Liver (tissue), 9 donors: Measurements from ENCODE around the gene FGF12. TPM values are rescaled to one million over a fixed set of nuclear protein-coding genes. Genes with fewer than 3 reads are reported as not detected.

Source experiments
- DNase-seq: peaks from one replicate; pipeline ENCODE4 v3.0.0-alpha.2; 2017; ENCODE audit warnings: low spot score
- H3K27ac ChIP-seq, 2 donors: one replicate each; pipeline ENCODE4 v1.7.0; 2013; ENCODE audit warnings: inconsistent platforms in 2 of 2, low read length in 2 of 2, control low read depth in 1 of 2, low read depth in 1 of 2, mild to moderate bottlenecking in 1 of 2
- H3K27me3 ChIP-seq, 4 donors: one replicate each; pipeline versions ENCODE4 v1.6.1 to v1.7.0; 2013; ENCODE audit warnings: low read length in 3 of 4, inconsistent platforms in 1 of 4, mild to moderate bottlenecking in 1 of 4, moderate library complexity in 1 of 4; ENCODE audit not compliant: control insufficient read depth in 4 of 4, insufficient read depth in 4 of 4
- H3K36me3 ChIP-seq, 4 donors: one replicate each; pipeline versions ENCODE4 v1.6.1 to v1.7.0; 2013; ENCODE audit warnings: low read length in 3 of 4, mild to moderate bottlenecking in 3 of 4, low read depth in 1 of 4, moderate library complexity in 1 of 4; ENCODE audit not compliant: control insufficient read depth in 4 of 4, insufficient read depth in 3 of 4
- H3K4me1 ChIP-seq, 4 donors: one replicate each; pipeline versions ENCODE4 v1.6.1 to v1.7.0; 2013; ENCODE audit warnings: low read length in 3 of 4, mild to moderate bottlenecking in 3 of 4, moderate library complexity in 1 of 4; ENCODE audit not compliant: control insufficient read depth in 4 of 4, insufficient read depth in 4 of 4
- H3K4me3 ChIP-seq, 3 donors: one replicate each; pipeline versions ENCODE4 v1.6.1 to v1.7.0; 2013; ENCODE audit warnings: low read length in 3 of 3, control low read depth in 1 of 3, low read depth in 1 of 3, mild to moderate bottlenecking in 1 of 3
- H3K9ac ChIP-seq, 2 donors: one replicate each; pipeline ENCODE4 v1.7.0; 2013; ENCODE audit warnings: low read length in 2 of 2, mild to moderate bottlenecking in 2 of 2, moderate library complexity in 2 of 2, control low read depth in 1 of 2, low read depth in 1 of 2
- H3K9me3 ChIP-seq, 4 donors: one replicate each; pipeline versions ENCODE4 v1.6.1 to v1.7.0; 2013; ENCODE audit warnings: low read length in 3 of 4; ENCODE audit not compliant: control insufficient read depth in 4 of 4
- ATF3 ChIP-seq: IDR thresholded peaks from 2 replicates; pipeline ENCODE4 v1.6.1; 2016; ENCODE audit warnings: antibody characterized with exemption
- CTCF ChIP-seq: fragments of 150-350 bp; IDR thresholded peaks from 2 replicates; pipeline ENCODE4 v1.5.1; 2017; ENCODE audit warnings: improper control_type of control experiment, low read depth, low read length; ENCODE audit not compliant: missing input control
- EGR1 ChIP-seq, 2 donors: IDR thresholded peaks; 2 replicates each; pipeline ENCODE4 v1.6.1; 2016 to 2018; ENCODE audit warnings: antibody characterized with exemption in 2 of 2, low read depth in 2 of 2
- FOXA1 ChIP-seq: IDR thresholded peaks from 2 replicates; pipeline ENCODE4 v1.6.1; 2016; ENCODE audit warnings: antibody characterized with exemption
- GABPA ChIP-seq, 2 donors: IDR thresholded peaks in 1 of 2; conservative IDR thresholded peaks in 1 of 2; 2 replicates each; pipeline ENCODE4 v1.6.1; 2016; ENCODE audit warnings: antibody characterized with exemption in 2 of 2, mild to moderate bottlenecking in 1 of 2, moderate library complexity in 1 of 2
- HNF4A ChIP-seq, 2 donors: conservative IDR thresholded peaks; 2 replicates each; pipeline ENCODE4 v1.6.1; 2016; ENCODE audit warnings: antibody characterized with exemption in 2 of 2, mild to moderate bottlenecking in 2 of 2
- JUND ChIP-seq, 2 donors: IDR thresholded peaks; 2 replicates each; pipeline ENCODE4 v1.6.1; 2016; ENCODE audit warnings: antibody characterized with exemption in 2 of 2
- MAX ChIP-seq: IDR thresholded peaks from 2 replicates; pipeline ENCODE4 v1.6.1; 2016; ENCODE audit warnings: antibody characterized with exemption
- NR2F2 ChIP-seq: IDR thresholded peaks from 2 replicates; pipeline ENCODE4 v1.6.1; 2016; ENCODE audit warnings: antibody characterized with exemption
- RAD21 ChIP-seq, 2 donors: IDR thresholded peaks; 2 replicates each; pipeline ENCODE4 v1.6.1; 2016; ENCODE audit warnings: antibody characterized with exemption in 2 of 2, mild to moderate bottlenecking in 2 of 2
- RXRA ChIP-seq, 2 donors: IDR thresholded peaks; 2 replicates each; pipeline ENCODE4 v1.6.1; 2017 to 2018; ENCODE audit warnings: antibody characterized with exemption in 2 of 2, mild to moderate bottlenecking in 1 of 2
- SP1 ChIP-seq: IDR thresholded peaks from 2 replicates; pipeline ENCODE4 v1.6.1; 2018; ENCODE audit warnings: antibody characterized with exemption, mild to moderate bottlenecking
- TAF1 ChIP-seq: conservative IDR thresholded peaks from 2 replicates; pipeline ENCODE4 v1.6.1; 2016; ENCODE audit warnings: antibody characterized with exemption, mild to moderate bottlenecking
- YY1 ChIP-seq: IDR thresholded peaks from 2 replicates; pipeline ENCODE4 v1.6.1; 2016; ENCODE audit warnings: antibody characterized with exemption, mild to moderate bottlenecking
- WGBS: extraction: QIAGEN DNeasy Blood & Tissue Kit; methylation state at CpG from one replicate; pipeline ENCODE4 v1.1.7; 2013; 5-methylcytosine and 5-hydroxymethylcytosine counted together
- polyA plus RNA-seq, 2 donors: library from polyadenylated mRNA; stranded (reverse) in 1 of 2; unstranded in 1 of 2; fragments of 200-250 nt in 1 of 2; fragments of >200 nt in 1 of 2; fragmentation: Nextera tagmentation in 1 of 2; extraction: Ambion mirVana in 1 of 2; gene quantifications; one replicate each; pipeline versions ENCODE4 v1.2.1 to v1.2.3, GENCODE V29; 2013 to 2015
- total RNA-seq, 2 donors: library from RNA; depleted of rRNA; stranded (reverse); fragments of >200 nt; gene quantifications; one replicate each; pipeline ENCODE4 v1.2.3, GENCODE V29; 2014
- TF ChIP-seq, protein P1 (sequence below): IDR thresholded peaks from 2 replicates; pipeline ENCODE4 v1.6.1; 2016; ENCODE audit warnings: antibody characterized with exemption
- TF ChIP-seq, protein P2 (sequence below): IDR thresholded peaks from 2 replicates; pipeline ENCODE4 v1.6.1; 2016; ENCODE audit warnings: antibody characterized with exemption, mild to moderate bottlenecking
- donor health status: healthy.
- donor health status: healthy.
- donor health status: healthy.
- donor health status: healthy.
- donor health status: healthy.

The FGF12 gene
- total and polyA plus RNA-seq, 4 donors, result 0.11 to 0.59 (median 0.19) TPM

DNA sequence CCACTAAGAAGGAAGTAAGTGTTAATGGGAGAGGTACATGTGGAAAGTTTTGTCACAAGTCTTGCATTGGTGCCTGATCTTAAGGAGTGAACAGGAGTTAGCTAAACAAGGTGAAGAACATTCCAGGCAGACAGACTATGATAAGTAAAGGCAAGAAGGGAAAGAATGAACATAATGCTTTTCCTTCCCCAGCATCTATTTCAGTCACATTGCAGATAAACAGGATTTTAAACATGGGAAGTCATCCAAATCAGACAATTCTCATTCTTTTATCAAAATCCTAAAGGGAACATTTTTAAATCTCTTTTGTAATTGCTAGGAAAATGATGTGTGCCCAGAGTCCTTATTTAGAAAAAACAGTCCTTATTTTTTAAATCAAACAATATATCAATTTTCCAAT is 424.6 kb downstream of the FGF12 start (continued):
- no peak for TF ChIP-seq CTCF
- TF ChIP-seq TAF1, result no peak
- no peak for TF ChIP-seq RXRA (IDR thresholded peaks at IDR 0.05)

DNA sequence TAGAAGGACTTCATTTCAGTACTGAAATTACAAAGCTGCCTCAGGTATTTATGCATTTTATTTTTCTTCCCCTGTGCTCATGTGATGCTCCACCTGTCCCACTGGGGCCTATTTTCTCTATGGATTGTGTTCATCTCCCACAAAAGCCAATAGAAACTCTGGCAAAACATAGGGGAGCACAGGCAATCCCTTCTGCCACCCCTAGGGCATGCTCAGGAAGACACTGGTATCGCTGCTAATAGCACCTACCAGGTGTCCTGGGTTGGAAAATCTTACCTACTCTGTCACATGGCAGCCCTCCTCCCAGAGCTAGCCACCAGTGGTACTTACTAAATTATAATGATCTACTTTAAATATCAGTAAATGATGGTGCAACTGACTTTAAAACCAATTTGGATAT is 427.4 kb downstream of the FGF12 start:
- 96% methylated on average over 1 of the region's 1 CpG for WGBS

DNA sequence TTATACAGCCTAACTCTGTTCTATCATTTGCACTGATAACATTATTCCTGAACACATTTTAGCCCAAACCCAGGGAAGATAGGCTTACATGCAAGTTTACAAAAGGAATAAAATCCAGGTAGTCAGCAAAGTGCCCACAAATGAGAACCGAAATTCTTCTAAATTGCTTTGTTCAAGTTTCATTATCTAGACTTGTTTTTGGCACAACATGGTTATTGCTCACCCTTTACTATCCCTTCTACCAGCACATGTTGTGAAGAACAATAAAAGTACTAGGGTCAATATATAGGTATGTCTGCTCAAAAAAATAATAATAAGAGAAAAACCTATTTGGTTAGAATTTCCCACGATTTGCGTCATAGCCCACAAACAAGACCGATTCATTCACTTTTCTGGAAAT is 430.5 kb downstream of the FGF12 start:
- 95% methylated on average over 4 of the region's 4 CpGs for WGBS
- H3K9ac ChIP-seq, result no peak overlapping the region
- no peaks in the 10 kb centered on the region for H3K4me1 ChIP-seq
- no peak overlapping the region for H3K4me3 ChIP-seq
- H3K36me3 ChIP-seq, result no peaks in the 10 kb centered on the region
- H3K27ac ChIP-seq, result no peak overlapping the region
- no peak for DNase-seq
- H3K27me3 ChIP-seq, result no peaks in the 10 kb centered on the region
- no peaks in the 10 kb centered on the region for H3K9me3 ChIP-seq
- no peak for TF ChIP-seq FOXA1
- no peak for TF ChIP-seq GABPA (IDR thresholded peaks at IDR 0.05 in 1 of 2, conservative IDR thresholded peaks at IDR 0.05 in 1 of 2)
- TF ChIP-seq NR2F2, result no peak
- no peak for TF ChIP-seq YY1
- TF ChIP-seq MAX, result no peak
- TF ChIP-seq CTCF, result no peak
- no peak for TF ChIP-seq SP1
- no peak for TF ChIP-seq ATF3
- TF ChIP-seq RAD21 (IDR thresholded peaks at IDR 0.05), result no peak
- no peak for TF ChIP-seq TAF1
- TF ChIP-seq EGR1 (IDR thresholded peaks at IDR 0.05; ENCODE audit: low read depth in 2 of 2), result no peak
- no peak for TF ChIP-seq JUND (IDR thresholded peaks at IDR 0.05)
- no peak for TF ChIP-seq HNF4A (conservative IDR thresholded peaks at IDR 0.05)

More for the DNA sequence above, 427.4 kb downstream of the FGF12 start:
- H3K9me3 ChIP-seq, result no peaks in the 10 kb centered on the region
- no peak overlapping the region for H3K27ac ChIP-seq
- H3K36me3 ChIP-seq, result no peaks in the 10 kb centered on the region
- DNase-seq, result no peak
- H3K27me3 ChIP-seq, result peaks cover 0 to 3% (median 0%) of the 10 kb centered on the region in 4 donors
- H3K4me3 ChIP-seq, result no peak overlapping the region
- no peak overlapping the region for H3K9ac ChIP-seq
- TF ChIP-seq NR2F2, result no peak
- TF ChIP-seq ATF3, result no peak
- no peak for TF ChIP-seq EGR1 (IDR thresholded peaks at IDR 0.05; ENCODE audit: low read depth in 2 of 2)
- no peak for TF ChIP-seq FOXA1
- TF ChIP-seq JUND (IDR thresholded peaks at IDR 0.05), result no peak
- no peak for TF ChIP-seq TAF1
- TF ChIP-seq RXRA (IDR thresholded peaks at IDR 0.05), result no peak
- TF ChIP-seq, protein P1, sequence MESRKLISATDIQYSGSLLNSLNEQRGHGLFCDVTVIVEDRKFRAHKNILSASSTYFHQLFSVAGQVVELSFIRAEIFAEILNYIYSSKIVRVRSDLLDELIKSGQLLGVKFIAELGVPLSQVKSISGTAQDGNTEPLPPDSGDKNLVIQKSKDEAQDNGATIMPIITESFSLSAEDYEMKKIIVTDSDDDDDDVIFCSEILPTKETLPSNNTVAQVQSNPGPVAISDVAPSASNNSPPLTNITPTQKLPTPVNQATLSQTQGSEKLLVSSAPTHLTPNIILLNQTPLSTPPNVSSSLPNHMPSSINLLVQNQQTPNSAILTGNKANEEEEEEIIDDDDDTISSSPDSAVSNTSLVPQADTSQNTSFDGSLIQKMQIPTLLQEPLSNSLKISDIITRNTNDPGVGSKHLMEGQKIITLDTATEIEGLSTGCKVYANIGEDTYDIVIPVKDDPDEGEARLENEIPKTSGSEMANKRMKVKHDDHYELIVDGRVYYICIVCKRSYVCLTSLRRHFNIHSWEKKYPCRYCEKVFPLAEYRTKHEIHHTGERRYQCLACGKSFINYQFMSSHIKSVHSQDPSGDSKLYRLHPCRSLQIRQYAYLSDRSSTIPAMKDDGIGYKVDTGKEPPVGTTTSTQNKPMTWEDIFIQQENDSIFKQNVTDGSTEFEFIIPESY, result no peak
- TF ChIP-seq, protein P2, sequence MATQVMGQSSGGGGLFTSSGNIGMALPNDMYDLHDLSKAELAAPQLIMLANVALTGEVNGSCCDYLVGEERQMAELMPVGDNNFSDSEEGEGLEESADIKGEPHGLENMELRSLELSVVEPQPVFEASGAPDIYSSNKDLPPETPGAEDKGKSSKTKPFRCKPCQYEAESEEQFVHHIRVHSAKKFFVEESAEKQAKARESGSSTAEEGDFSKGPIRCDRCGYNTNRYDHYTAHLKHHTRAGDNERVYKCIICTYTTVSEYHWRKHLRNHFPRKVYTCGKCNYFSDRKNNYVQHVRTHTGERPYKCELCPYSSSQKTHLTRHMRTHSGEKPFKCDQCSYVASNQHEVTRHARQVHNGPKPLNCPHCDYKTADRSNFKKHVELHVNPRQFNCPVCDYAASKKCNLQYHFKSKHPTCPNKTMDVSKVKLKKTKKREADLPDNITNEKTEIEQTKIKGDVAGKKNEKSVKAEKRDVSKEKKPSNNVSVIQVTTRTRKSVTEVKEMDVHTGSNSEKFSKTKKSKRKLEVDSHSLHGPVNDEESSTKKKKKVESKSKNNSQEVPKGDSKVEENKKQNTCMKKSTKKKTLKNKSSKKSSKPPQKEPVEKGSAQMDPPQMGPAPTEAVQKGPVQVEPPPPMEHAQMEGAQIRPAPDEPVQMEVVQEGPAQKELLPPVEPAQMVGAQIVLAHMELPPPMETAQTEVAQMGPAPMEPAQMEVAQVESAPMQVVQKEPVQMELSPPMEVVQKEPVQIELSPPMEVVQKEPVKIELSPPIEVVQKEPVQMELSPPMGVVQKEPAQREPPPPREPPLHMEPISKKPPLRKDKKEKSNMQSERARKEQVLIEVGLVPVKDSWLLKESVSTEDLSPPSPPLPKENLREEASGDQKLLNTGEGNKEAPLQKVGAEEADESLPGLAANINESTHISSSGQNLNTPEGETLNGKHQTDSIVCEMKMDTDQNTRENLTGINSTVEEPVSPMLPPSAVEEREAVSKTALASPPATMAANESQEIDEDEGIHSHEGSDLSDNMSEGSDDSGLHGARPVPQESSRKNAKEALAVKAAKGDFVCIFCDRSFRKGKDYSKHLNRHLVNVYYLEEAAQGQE, result no peak
- H3K4me1 ChIP-seq, result no peaks in the 10 kb centered on the region
